LNCaP clone FGC (cell line): ENCODE data around the gene THAP7.

Experiments used
- DNase-seq: peaks from one replicate; pipeline ENCODE4 v3.0.0-alpha.2; 2011; ENCODE audit warnings: low read depth
- H3K4me3 ChIP-seq: 2 replicates; pipeline ENCODE4 v1.5.1; 2011; ENCODE audit warnings: mild to moderate bottlenecking, low read depth, low read length, control low read depth
- CTCF ChIP-seq: IDR thresholded peaks from 2 replicates; pipeline ENCODE4 v1.5.1; 2012; ENCODE audit warnings: mild to moderate bottlenecking; ENCODE audit not compliant: control insufficient read depth, insufficient read depth; ENCODE audit errors: extremely low read depth

THAP7 gene

DNA sequence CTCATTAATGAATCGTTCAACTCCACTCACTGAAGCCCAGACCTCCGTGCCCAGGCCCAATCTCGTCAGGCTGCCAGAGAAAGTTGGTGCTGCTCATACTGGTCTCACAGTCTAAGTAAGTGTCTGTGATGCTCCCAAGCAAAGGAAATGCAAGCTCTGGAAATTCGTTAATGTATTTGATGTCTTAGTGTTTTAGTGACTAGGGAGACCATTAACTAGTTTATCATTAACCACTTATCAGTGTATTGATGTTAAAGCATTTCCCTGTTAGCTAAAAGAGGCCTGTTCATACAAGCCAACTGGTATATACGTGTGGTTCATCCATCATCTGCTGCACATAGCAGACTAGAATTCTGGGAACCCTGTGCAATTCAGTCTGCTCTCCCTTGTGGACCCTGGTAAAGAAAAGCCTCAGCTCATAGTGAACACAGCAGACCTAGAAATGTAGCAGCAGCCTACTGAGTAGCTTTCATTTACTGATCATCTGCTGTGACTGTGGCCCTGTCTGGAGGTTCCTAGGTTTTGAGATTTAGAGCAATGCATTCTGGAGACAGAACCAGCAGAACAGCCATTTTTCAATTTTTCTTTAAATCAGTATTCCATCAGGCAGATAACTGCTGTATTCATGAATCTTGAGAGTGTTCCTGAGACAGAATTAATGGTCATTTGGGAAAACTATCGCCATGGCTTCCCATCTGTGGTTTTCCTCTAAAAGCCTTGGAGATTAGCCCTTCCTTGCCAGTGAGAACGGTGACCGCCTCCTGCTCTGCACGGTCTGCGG is 50.6 kb downstream of the THAP7 start:
- H3K4me3 ChIP-seq: no peak overlapping the region
- TF ChIP-seq CTCF: no peak
- DNase-seq: no peak

GRCh38 chr22:20949698-20950183 is 52.2 kb downstream of the THAP7 start:
- no peak for TF ChIP-seq CTCF
- no peak for DNase-seq
- H3K4me3 ChIP-seq: no peak overlapping the region
